CD14-positive monocyte (primary cell): ENCODE results near the gene CCDC150. TPM values are rescaled to one million over a fixed set of nuclear protein-coding genes. Genes with fewer than 3 reads are reported as not detected.

Experiments used
- DNase-seq, 3 donors: peaks; one replicate each; pipeline ENCODE4 v3.0.0-alpha.2; 2011 to 2022
- H2AFZ ChIP-seq: 2 replicates; pipeline ENCODE4 v1.6.0; 2012; ENCODE audit warnings: mild to moderate bottlenecking, low read depth, low read length, inconsistent platforms; ENCODE audit not compliant: insufficient read depth, poor library complexity, severe bottlenecking
- H3K27ac ChIP-seq, 2 donors: 1 replicate in 1 of 2; 2 replicates in 1 of 2; pipeline ENCODE4 v1.5.1; 2012 to 2013; ENCODE audit warnings: low read length in 2 of 2, control low read depth in 1 of 2, inconsistent platforms in 1 of 2, low read depth in 1 of 2, mild to moderate bottlenecking in 1 of 2
- H3K27me3 ChIP-seq, 2 donors: one replicate each; pipeline versions ENCODE4 v1.6.0 to v1.6.1; 2011 to 2013; ENCODE audit warnings: low read length in 2 of 2; ENCODE audit not compliant: control insufficient read depth in 2 of 2, insufficient read depth in 2 of 2
- H3K36me3 ChIP-seq, 2 donors: replicated peaks in 1 of 2; 1 replicate in 1 of 2; 2 replicates in 1 of 2; pipeline versions ENCODE4 v1.5.1 to v1.6.1; 2012 to 2013; ENCODE audit warnings: low read length in 2 of 2, control low read depth in 1 of 2, inconsistent platforms in 1 of 2, mild to moderate bottlenecking in 1 of 2; ENCODE audit not compliant: insufficient read depth in 2 of 2, control insufficient read depth in 1 of 2
- H3K4me1 ChIP-seq, 2 donors: 1 replicate in 1 of 2; 2 replicates in 1 of 2; pipeline versions ENCODE4 v1.5.1 to v1.6.1; 2012 to 2013; ENCODE audit warnings: low read length in 2 of 2, control low read depth in 1 of 2, inconsistent platforms in 1 of 2, mild to moderate bottlenecking in 1 of 2, moderate library complexity in 1 of 2; ENCODE audit not compliant: insufficient read depth in 2 of 2, control insufficient read depth in 1 of 2
- H3K4me2 ChIP-seq: replicated peaks from 2 replicates; pipeline ENCODE3; 2012; ENCODE audit warnings: low read length, moderate library complexity, mild to moderate bottlenecking; ENCODE audit not compliant: poor library complexity, severe bottlenecking; ENCODE audit errors: extremely low read depth
- H3K4me3 ChIP-seq, 3 experiments: fragments of 200-600 bp in 1 of 3; sonication (generic) in 1 of 3; replicated peaks in 1 of 3; 1 replicate in 2 of 3; 2 replicates in 1 of 3; pipeline ENCODE4 v1.5.1; 2011 to 2013; ENCODE audit warnings: low read length in 3 of 3, mild to moderate bottlenecking in 3 of 3, control low read depth in 2 of 3, low read depth in 2 of 3, inconsistent platforms in 1 of 3, moderate library complexity in 1 of 3
- H3K79me2 ChIP-seq: 2 replicates; pipeline ENCODE4 v1.6.0; 2012; ENCODE audit warnings: mild to moderate bottlenecking, control low read depth, inconsistent platforms, low read length, moderate library complexity; ENCODE audit not compliant: insufficient read depth
- H3K9ac ChIP-seq: 2 replicates; pipeline ENCODE4 v1.6.0; 2017; ENCODE audit warnings: low read length, mild to moderate bottlenecking; ENCODE audit not compliant: insufficient read depth, poor library complexity, severe bottlenecking
- H3K9me3 ChIP-seq, 2 donors: replicated peaks in 1 of 2; 1 replicate in 1 of 2; 2 replicates in 1 of 2; pipeline versions ENCODE4 v1.5.1 to v1.6.1; 2012 to 2013; ENCODE audit warnings: low read length in 2 of 2, control low read depth in 1 of 2; ENCODE audit not compliant: control insufficient read depth in 1 of 2, insufficient read depth in 1 of 2
- H4K20me1 ChIP-seq: 2 replicates; pipeline ENCODE4 v1.6.0; 2012; ENCODE audit warnings: mild to moderate bottlenecking, low read length, control low read depth, moderate library complexity; ENCODE audit not compliant: insufficient read depth
- H3K27ac Mint-ChIP-seq, 7 donors: one replicate each; pipeline ENCODE4 v1.8.0; 2020; ENCODE audit warnings: mild to moderate bottlenecking in 7 of 7, mixed read lengths in 7 of 7, moderate library complexity in 6 of 7, inconsistent platforms in 2 of 7
- H3K27me3 Mint-ChIP-seq, 3 donors: one replicate each; pipeline ENCODE4 v1.8.0; 2021 to 2022; ENCODE audit warnings: low read depth in 3 of 3, mild to moderate bottlenecking in 3 of 3, mixed read lengths in 3 of 3, moderate library complexity in 3 of 3, inconsistent platforms in 1 of 3
- H3K36me3 Mint-ChIP-seq, 2 donors: one replicate each; pipeline ENCODE4 v1.8.0; 2020; ENCODE audit warnings: mixed read lengths in 2 of 2, inconsistent platforms in 1 of 2, mild to moderate bottlenecking in 1 of 2
- H3K4me1 Mint-ChIP-seq: one replicate; pipeline ENCODE4 v1.8.0; 2020; ENCODE audit warnings: mild to moderate bottlenecking, mixed read lengths
- H3K4me3 Mint-ChIP-seq, 2 donors: one replicate each; pipeline ENCODE4 v1.8.0; 2020; ENCODE audit warnings: mild to moderate bottlenecking in 2 of 2, mixed read lengths in 2 of 2, moderate library complexity in 1 of 2
- H3K9me3 Mint-ChIP-seq, 7 donors: one replicate each; pipeline ENCODE4 v1.8.0; 2020 to 2022; ENCODE audit warnings: mixed read lengths in 7 of 7, mild to moderate bottlenecking in 6 of 7, moderate library complexity in 6 of 7, inconsistent platforms in 2 of 7
- WGBS: methylation state at CpG from one replicate; pipeline ENCODE4 v1.1.5; 2013; ENCODE audit warnings: missing lambda C conversion rate; ENCODE audit not compliant: insufficient coverage; 5-methylcytosine and 5-hydroxymethylcytosine counted together
- intact Hi-C, 2 donors: fragments of 100-400 bp; cut with micrococcal nuclease; formaldehyde crosslinking; loops; one replicate each; pipeline versions ENCODE4 v1.15.0 to v1.15.1; 2023
- polyA minus RNA-seq: library from RNA; depleted of rRNA, polyadenylated mRNA; stranded (reverse); fragments of >200 nt; gene quantifications from 2 replicates; pipeline ENCODE4 v1.2.3, GENCODE V29; 2012
- polyA plus RNA-seq, 3 donors: library from polyadenylated mRNA; depleted of rRNA in 1 of 3; unstranded in 2 of 3; stranded (reverse) in 1 of 3; fragments of 300-500 nt in 2 of 3; fragments of >200 nt in 1 of 3; fragmentation: Illumina TruSeq in 2 of 3; gene quantifications; 1 replicate in 2 of 3; 2 replicates in 1 of 3; pipeline ENCODE4 v1.2.3, GENCODE V29; 2012 to 2021
- total RNA-seq, 12 experiments: library from RNA in 1 of 12; stranded (reverse) in 1 of 12; fragments of 120-200 nt in 1 of 12; gene quantifications; one replicate each; pipeline ENCODE4 v1.2.4 and lab custom pipeline; 2013 to 2026; ENCODE audit warnings: mixed read lengths in 6 of 12, inconsistent platforms in 1 of 12
- TF ChIP-seq, protein P1 (sequence below): fragments of 200-600 bp; IDR thresholded peaks from one replicate; pipeline ENCODE4 v1.8.0; 2022; ENCODE audit warnings: antibody characterized with exemption, mild to moderate bottlenecking

The CCDC150 gene
- 3.0 TPM for total RNA-seq (2013)
- polyA plus RNA-seq (under 1 TPM in 1 of 3 donors, not detected in 2; 0.09 TPM), polyA minus RNA-seq (0.42 and 2.1 TPM in 2 replicates), total RNA-seq (lab: John Stamatoyannopoulos, UW) (0.63 to 5.3 (median 1.1) reads per million in 11 experiments)

DNA sequence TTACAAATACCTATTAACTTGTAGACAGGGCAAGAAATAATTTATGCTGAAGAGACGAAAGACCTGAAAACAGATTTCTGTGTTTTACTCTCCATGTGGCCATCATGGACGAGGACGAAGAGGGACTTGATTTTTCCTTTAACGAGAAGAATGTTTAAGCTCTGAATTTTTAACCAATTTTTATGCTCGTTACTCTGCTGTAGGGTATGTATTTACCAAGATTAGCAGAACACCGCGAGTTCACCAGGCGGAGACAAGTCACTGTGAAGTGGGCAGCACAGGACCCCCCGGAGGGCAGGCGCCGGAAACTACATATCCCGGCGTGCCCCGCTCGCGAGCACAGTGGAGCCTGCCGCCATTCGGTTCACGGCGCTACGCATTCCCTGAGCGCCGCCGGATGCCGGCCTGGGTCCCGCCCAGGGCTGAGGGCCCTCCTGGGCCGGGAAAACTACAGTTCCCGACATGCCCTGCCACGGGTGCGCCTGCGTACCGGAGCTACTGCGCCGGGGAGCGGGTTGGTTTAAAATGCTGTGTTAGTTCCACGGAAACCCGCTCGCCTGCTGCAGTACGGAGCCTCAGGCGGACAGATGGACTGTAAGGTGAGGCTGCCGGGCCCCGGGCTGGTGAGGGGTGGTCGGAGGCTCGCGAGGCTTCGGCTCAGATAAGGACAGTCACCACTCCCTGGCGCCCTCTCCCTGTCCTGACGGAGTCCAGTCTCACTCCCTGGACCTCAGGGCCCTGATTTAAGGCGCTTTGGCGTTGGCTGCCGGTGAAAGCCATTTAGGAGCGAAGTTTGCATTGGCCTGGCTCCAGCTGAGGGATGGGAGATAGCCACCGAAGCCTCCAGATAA is at the start of gene CCDC150:
TSS of gene CCDC150 (plus strand) at position 536 of the 851 bp plus-strand sequence. CDS start at position 588, 52 bp downstream.
- intact Hi-C loops = no loop called here
- 4% methylated on average over 45 of the region's 53 CpGs for WGBS
- Histone ChIP-seq H3K27ac (peak within 1 kb of the TSS in 1 of 2 donors; percentile 62), H4K20me1 (no peaks in the 10 kb centered on the region), H3K9ac (peak within 1 kb of the TSS; percentile 65), H3K27me3 (no peaks in the 10 kb centered on the region), H3K36me3 (no peaks in the 10 kb centered on the region), H3K79me2 (peaks cover 8% of the 10 kb centered on the region), H2AFZ (peak within 1 kb of the TSS; percentile 99), H3K4me3 (peak within 1 kb of the TSS; percentile 54 to 94 (median 65)), H3K4me2 (peak within 1 kb of the TSS; percentile 90), H3K9me3 (no peaks in the 10 kb centered on the region), H3K4me1 (peaks cover 13 to 15% of the 10 kb centered on the region in 2 donors)
- peak within 1 kb of the TSS in 5 of 7 donors; percentile 39 to 88 (median 82) for H3K27ac Mint-ChIP-seq
- TF ChIP-seq, protein P1, sequence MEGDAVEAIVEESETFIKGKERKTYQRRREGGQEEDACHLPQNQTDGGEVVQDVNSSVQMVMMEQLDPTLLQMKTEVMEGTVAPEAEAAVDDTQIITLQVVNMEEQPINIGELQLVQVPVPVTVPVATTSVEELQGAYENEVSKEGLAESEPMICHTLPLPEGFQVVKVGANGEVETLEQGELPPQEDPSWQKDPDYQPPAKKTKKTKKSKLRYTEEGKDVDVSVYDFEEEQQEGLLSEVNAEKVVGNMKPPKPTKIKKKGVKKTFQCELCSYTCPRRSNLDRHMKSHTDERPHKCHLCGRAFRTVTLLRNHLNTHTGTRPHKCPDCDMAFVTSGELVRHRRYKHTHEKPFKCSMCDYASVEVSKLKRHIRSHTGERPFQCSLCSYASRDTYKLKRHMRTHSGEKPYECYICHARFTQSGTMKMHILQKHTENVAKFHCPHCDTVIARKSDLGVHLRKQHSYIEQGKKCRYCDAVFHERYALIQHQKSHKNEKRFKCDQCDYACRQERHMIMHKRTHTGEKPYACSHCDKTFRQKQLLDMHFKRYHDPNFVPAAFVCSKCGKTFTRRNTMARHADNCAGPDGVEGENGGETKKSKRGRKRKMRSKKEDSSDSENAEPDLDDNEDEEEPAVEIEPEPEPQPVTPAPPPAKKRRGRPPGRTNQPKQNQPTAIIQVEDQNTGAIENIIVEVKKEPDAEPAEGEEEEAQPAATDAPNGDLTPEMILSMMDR = no peak
- H3K4me3 Mint-ChIP-seq = peak within 1 kb of the TSS; percentile 87 to 92
- peaks cover 0 to 2% (median 0%) of the 10 kb centered on the region in 7 donors for H3K9me3 Mint-ChIP-seq
- H3K36me3 Mint-ChIP-seq = no peaks in the 10 kb centered on the region
- peak; percentile 78 to 87 (median 85) for DNase-seq
- H3K27me3 Mint-ChIP-seq = peaks cover 3 to 7% (median 5%) of the 10 kb centered on the region in 3 donors
- peaks cover 16% of the 10 kb centered on the region for H3K4me1 Mint-ChIP-seq

- H3K27ac ChIP-seq = no peak overlapping the region
- Mint-ChIP-seq H3K27ac (no peak overlapping the region), H3K27me3 (peaks cover 53 to 72% (median 56%) of the 10 kb centered on the region in 3 donors), H3K4me1 (peaks cover 8% of the 10 kb centered on the region), H3K36me3 (peaks cover 0 to 2% of the 10 kb centered on the region in 2 donors), H3K4me3 (peak overlapping the region in 1 of 2 donors; percentile 1), H3K9me3 (peaks cover 0 to 12% (median 2%) of the 10 kb centered on the region in 7 donors)
- H2AFZ ChIP-seq = no peak overlapping the region
- no peaks in the 10 kb centered on the region for H4K20me1 ChIP-seq
- WGBS = no CpG with 5 or more reads among the region's 1 CpG
- peaks cover 0 to 3% of the 10 kb centered on the region in 2 donors for H3K9me3 ChIP-seq
- H3K9ac ChIP-seq = no peak overlapping the region
- H3K79me2 ChIP-seq = no peaks in the 10 kb centered on the region
- DNase-seq = no peak
- no peak overlapping the region for H3K4me3 ChIP-seq
- H3K4me2 ChIP-seq = no peak overlapping the region
- TF ChIP-seq, protein P1 = no peak
- intact Hi-C loops = no loop called here
- H3K4me1 ChIP-seq = peaks cover 0 to 4% of the 10 kb centered on the region in 2 donors
- H3K36me3 ChIP-seq = no peaks in the 10 kb centered on the region
- H3K27me3 ChIP-seq = peaks cover 58 to 64% of the 10 kb centered on the region in 2 donors
Measured at GRCh38 chr2:196590286-196590685, 49.2 kb upstream of the CCDC150 start.
